Right lobe of liver (tissue), 6 donors: Measurements from ENCODE around the gene ZBTB16. TPM values are rescaled to one million over a fixed set of nuclear protein-coding genes. Genes with fewer than 3 reads are reported as not detected.
A peak's percentile ranks its signal among the peaks of the same experiment; 100 is the strongest.

Experiments used
- ATAC-seq, 4 donors: fragments of 200-7000 bp; cut with Tn5 transposase; one replicate each; pipeline ENCODE4 v1.9.1; 2020; ENCODE audit warnings: mild to moderate bottlenecking in 4 of 4, moderate library complexity in 4 of 4
- DNase-seq, 3 donors: peaks; one replicate each; pipeline ENCODE4 v3.0.0-alpha.2; 2020
- H3K27ac ChIP-seq, 3 donors: fragments of 200-600 bp; one replicate each; pipeline ENCODE4 v1.8.0; 2022
- H3K27me3 ChIP-seq, 2 donors: fragments of 200-600 bp; one replicate each; pipeline ENCODE4 v1.8.0; 2022
- H3K36me3 ChIP-seq, 4 donors: fragments of 200-600 bp; sonication (generic) in 1 of 4; one replicate each; pipeline versions ENCODE4 v1.5.1 to v1.8.0; 2017 to 2022; ENCODE audit warnings: control low read depth in 1 of 4
- H3K4me1 ChIP-seq, 4 donors: fragments of 200-600 bp; sonication (generic) in 1 of 4; one replicate each; pipeline versions ENCODE4 v1.5.1 to v1.8.0; 2017 to 2022; ENCODE audit warnings: control low read depth in 1 of 4
- H3K4me3 ChIP-seq, 3 donors: fragments of 200-600 bp; one replicate each; pipeline ENCODE4 v1.8.0; 2022
- H3K9me3 ChIP-seq, 4 donors: fragments of 200-600 bp; sonication (generic) in 1 of 4; one replicate each; pipeline versions ENCODE4 v1.5.1 to v1.8.0; 2017 to 2022; ENCODE audit warnings: control low read depth in 1 of 4
- CTCF ChIP-seq, 4 donors: fragments of 200-600 bp in 3 of 4; fragments of 450-650 bp in 1 of 4; IDR thresholded peaks; one replicate each; pipeline versions ENCODE4 v1.5.1 to v1.8.0; 2016 to 2022; ENCODE audit warnings: antibody characterized with exemption in 4 of 4, mild to moderate bottlenecking in 2 of 4
- POLR2A ChIP-seq: fragments of 450-650 bp; IDR thresholded peaks from one replicate; pipeline ENCODE4 v1.6.1; 2017; ENCODE audit warnings: antibody characterized with exemption, mild to moderate bottlenecking
- WGBS: methylation state at CpG from one replicate; pipeline ENCODE4 v1.1.6; 2018; ENCODE audit warnings: low coverage, low lambda C conversion rate; ENCODE audit not compliant: insufficient coverage; ENCODE audit errors: missing lambda C conversion rate; 5-methylcytosine and 5-hydroxymethylcytosine counted together
- intact Hi-C, 2 donors: fragments of 100-400 bp; cut with DNase I; formaldehyde crosslinking; loops; one replicate each; pipeline versions ENCODE4 v1.11.2 to v1.14.1; 2022
- total RNA-seq, 6 experiments: library from RNA; depleted of rRNA in 2 of 6; stranded (reverse); fragments of >200 nt in 2 of 6; fragmentation: NEBNext Ultra II Directional in 3 of 6; extraction: Animal tissue kit (Norgen Biotek cat#: 25700) in 3 of 6; gene quantifications; one replicate each; pipeline versions ENCODE4 v1.1.0 to v1.2.4, GENCODE V29; 2016 to 2023
- donor health status: DM: no; HTN: yes; CAD: no.
- donor health status: DM: no; HTN: no; CAD: no.
- donor health status: DM: no; HTN: no; CAD: no.
- donor health status: DM: no; HTN: yes; CAD: no.
- donor health status: DM: no; HTN: yes; CAD: no.

ZBTB16 gene
- total RNA-seq, 6 experiments from 2014 or later = 13.1 to 205 (median 52.2) TPM

- WGBS = 77% methylated on average over 8 of the region's 8 CpGs
- ATAC-seq (no peak), DNase-seq (no peak)
- H3K9me3 ChIP-seq = no peaks in the 10 kb centered on the region
- no peaks in the 10 kb centered on the region for H3K27me3 ChIP-seq
- H3K36me3 ChIP-seq = peaks cover 0 to 10% (median 3%) of the 10 kb centered on the region in 4 donors
- H3K27ac ChIP-seq = peak overlapping the region in 2 of 3 donors; percentile 2 to 96
- no peak for TF ChIP-seq CTCF (IDR thresholded peaks at IDR 0.05)
- no peak for TF ChIP-seq POLR2A
- H3K4me3 ChIP-seq = no peak overlapping the region
- H3K4me1 ChIP-seq = peaks cover 0 to 67% (median 37%) of the 10 kb centered on the region in 4 donors
- intact Hi-C loops = no loop called here
Measured at GRCh38 chr11:114181752-114182151, 122.2 kb downstream of the ZBTB16 start.

GRCh38 chr11:114182471-114183043 lies 123.0 kb downstream of the ZBTB16 start:
- peaks cover 0 to 59% (median 33%) of the 10 kb centered on the region in 4 donors for H3K4me1 ChIP-seq
- no peak for ATAC-seq
- WGBS = 59% methylated on average over 10 of the region's 11 CpGs
- intact Hi-C loops = no loop called here
- no peaks in the 10 kb centered on the region for H3K9me3 ChIP-seq
- no peak overlapping the region for H3K4me3 ChIP-seq
- peak overlapping the region in 2 of 3 donors; percentile 33 to 96 for H3K27ac ChIP-seq
- H3K36me3 ChIP-seq = peaks cover 0 to 18% (median 7%) of the 10 kb centered on the region in 4 donors
- no peaks in the 10 kb centered on the region for H3K27me3 ChIP-seq
- TF ChIP-seq POLR2A = no peak
- no peak for TF ChIP-seq CTCF (IDR thresholded peaks at IDR 0.05)
- DNase-seq = no peak

GRCh38 chr11:114183044-114183511 lies 123.6 kb downstream of the ZBTB16 start:
- intact Hi-C loops = no loop called here
- Histone ChIP-seq H3K27me3 (no peaks in the 10 kb centered on the region), H3K27ac (peak overlapping the region in 2 of 3 donors; percentile 33 to 96), H3K36me3 (peaks cover 0 to 23% (median 10%) of the 10 kb centered on the region in 4 donors), H3K4me3 (no peak overlapping the region), H3K9me3 (no peaks in the 10 kb centered on the region), H3K4me1 (peaks cover 0 to 54% (median 30%) of the 10 kb centered on the region in 4 donors)
- WGBS = 36% methylated on average over 3 of the region's 15 CpGs
- TF ChIP-seq CTCF (IDR thresholded peaks at IDR 0.05) (no peak), POLR2A (no peak)
- peak in 1 of 4 donors; percentile 0 for ATAC-seq
- DNase-seq = peak in 1 of 3 donors; percentile 34

- H3K27me3 ChIP-seq = no peaks in the 10 kb centered on the region
- no peak overlapping the region for H3K4me3 ChIP-seq
- no peak overlapping the region for H3K27ac ChIP-seq
- WGBS = 100% methylated on average over 2 of the region's 6 CpGs
- TF ChIP-seq CTCF (IDR thresholded peaks at IDR 0.05) (no peak), POLR2A (no peak)
- no peak for DNase-seq
- H3K36me3 ChIP-seq = peaks cover 0 to 44% (median 25%) of the 10 kb centered on the region in 4 donors
- intact Hi-C loops = no loop called here
- peaks cover 0 to 30% (median 15%) of the 10 kb centered on the region in 4 donors for H3K4me1 ChIP-seq
- H3K9me3 ChIP-seq = no peaks in the 10 kb centered on the region
- peak in 1 of 4 donors; percentile 9 for ATAC-seq
Measured at GRCh38 chr11:114185436-114185835, 125.9 kb downstream of the ZBTB16 start.
